ENCODE measurements around the gene TBC1D22B.

The TBC1D22B gene

GRCh38 chr6:37354526-37355384 lies 97.2 kb downstream of the TBC1D22B start:
- peak overlapping the region; percentile 89 for H3K4me3 ChIP-seq (ENCODE audit: low read length)
- peak overlapping the region; percentile 23 for H3K27ac ChIP-seq (ENCODE audit: low read length)
- peaks cover 10% of the 10 kb centered on the region; the same call in 1 of the 2 replicates for H3K27me3 ChIP-seq (ENCODE audit: insufficient read depth, low read length)
- H3K9ac ChIP-seq (ENCODE audit: low read depth, low read length) = peak overlapping the region; percentile 83; the same call in 1 of the 2 replicates
- no peaks in the 10 kb centered on the region for H3K36me3 ChIP-seq (ENCODE audit: insufficient read depth, low read depth, low read length)
- no peaks in the 10 kb centered on the region for H3K9me3 ChIP-seq (ENCODE audit: insufficient read depth, low read depth, low read length)
- H3K4me1 ChIP-seq (ENCODE audit: insufficient read depth, low read length) = peaks cover 7% of the 10 kb centered on the region

- Histone ChIP-seq H3K9me3 (ENCODE audit: insufficient read depth, low read depth, low read length) (no peaks in the 10 kb centered on the region), H3K4me3 (ENCODE audit: low read length) (no peak overlapping the region), H3K27ac (ENCODE audit: low read length) (no peak overlapping the region), H3K4me1 (ENCODE audit: insufficient read depth, low read length) (peaks cover 7% of the 10 kb centered on the region), H3K36me3 (ENCODE audit: insufficient read depth, low read depth, low read length) (peaks cover 24% of the 10 kb centered on the region), H3K27me3 (ENCODE audit: insufficient read depth, low read length) (peaks cover 10% of the 10 kb centered on the region; the same call in 1 of the 2 replicates), H3K9ac (ENCODE audit: low read depth, low read length) (no peak overlapping the region)
These were observed 99.7 kb downstream of the TBC1D22B start for GRCh38 chr6:37357288-37357687.

- no peak overlapping the region for H3K9ac ChIP-seq (ENCODE audit: low read depth, low read length)
- H3K4me3 ChIP-seq (ENCODE audit: low read length) = no peak overlapping the region
- peaks cover 10% of the 10 kb centered on the region; the same call in 1 of the 2 replicates for H3K27me3 ChIP-seq (ENCODE audit: insufficient read depth, low read length)
- peaks cover 29% of the 10 kb centered on the region for H3K36me3 ChIP-seq (ENCODE audit: insufficient read depth, low read depth, low read length)
- H3K9me3 ChIP-seq (ENCODE audit: insufficient read depth, low read depth, low read length) = no peaks in the 10 kb centered on the region
- no peak overlapping the region for H3K27ac ChIP-seq (ENCODE audit: low read length)
- peaks cover 7% of the 10 kb centered on the region for H3K4me1 ChIP-seq (ENCODE audit: insufficient read depth, low read length)
These were observed 100.3 kb downstream of the TBC1D22B start for GRCh38 chr6:37357860-37358259.

- Histone ChIP-seq H3K27me3 (ENCODE audit: insufficient read depth, low read length) (0 out of 2 replicates have a peak, but pooled peaks cover 5% of the 10 kb centered on the region), H3K4me3 (ENCODE audit: low read length) (no peak overlapping the region), H3K36me3 (ENCODE audit: insufficient read depth, low read depth, low read length) (peaks cover 38% of the 10 kb centered on the region), H3K9me3 (ENCODE audit: insufficient read depth, low read depth, low read length) (no peaks in the 10 kb centered on the region), H3K27ac (ENCODE audit: low read length) (no peak overlapping the region), H3K9ac (ENCODE audit: low read depth, low read length) (no peak overlapping the region), H3K4me1 (ENCODE audit: insufficient read depth, low read length) (peaks cover 7% of the 10 kb centered on the region)
These were observed 101.5 kb downstream of the TBC1D22B start for GRCh38 chr6:37359039-37359438.

- Histone ChIP-seq H3K4me1 (ENCODE audit: insufficient read depth, low read length) (no peaks in the 10 kb centered on the region; the same call in 1 of the 2 replicates), H3K4me3 (ENCODE audit: low read length) (no peak overlapping the region), H3K9ac (ENCODE audit: low read depth, low read length) (no peak overlapping the region), H3K27me3 (ENCODE audit: insufficient read depth, low read length) (no peaks in the 10 kb centered on the region), H3K36me3 (ENCODE audit: insufficient read depth, low read depth, low read length) (peaks cover 51% of the 10 kb centered on the region), H3K9me3 (ENCODE audit: insufficient read depth, low read depth, low read length) (no peaks in the 10 kb centered on the region), H3K27ac (ENCODE audit: low read length) (no peak overlapping the region)
These were observed 104.7 kb downstream of the TBC1D22B start for GRCh38 chr6:37362101-37362828.

- H3K4me3 ChIP-seq (ENCODE audit: low read length) = no peak overlapping the region
- no peaks in the 10 kb centered on the region for H3K27me3 ChIP-seq (ENCODE audit: insufficient read depth, low read length)
- no peak overlapping the region for H3K9ac ChIP-seq (ENCODE audit: low read depth, low read length)
- no peaks in the 10 kb centered on the region; the same call in 1 of the 2 replicates for H3K4me1 ChIP-seq (ENCODE audit: insufficient read depth, low read length)
- peaks cover 75% of the 10 kb centered on the region for H3K36me3 ChIP-seq (ENCODE audit: insufficient read depth, low read depth, low read length)
- H3K9me3 ChIP-seq (ENCODE audit: insufficient read depth, low read depth, low read length) = no peaks in the 10 kb centered on the region
- no peak overlapping the region for H3K27ac ChIP-seq (ENCODE audit: low read length)
These were observed 108.2 kb downstream of the TBC1D22B start for GRCh38 chr6:37365791-37366190.

- no peak overlapping the region for H3K9ac ChIP-seq (ENCODE audit: low read depth, low read length)
- no peak overlapping the region for H3K4me3 ChIP-seq (ENCODE audit: low read length)
- peaks cover 75% of the 10 kb centered on the region for H3K36me3 ChIP-seq (ENCODE audit: insufficient read depth, low read depth, low read length)
- H3K9me3 ChIP-seq (ENCODE audit: insufficient read depth, low read depth, low read length) = no peaks in the 10 kb centered on the region
- no peaks in the 10 kb centered on the region; the same call in 1 of the 2 replicates for H3K4me1 ChIP-seq (ENCODE audit: insufficient read depth, low read length)
- H3K27me3 ChIP-seq (ENCODE audit: insufficient read depth, low read length) = no peaks in the 10 kb centered on the region
- H3K27ac ChIP-seq (ENCODE audit: low read length) = no peak overlapping the region
These were observed 109.3 kb downstream of the TBC1D22B start for GRCh38 chr6:37366910-37367309.

- Histone ChIP-seq H3K27ac (ENCODE audit: low read length) (no peak overlapping the region), H3K9ac (ENCODE audit: low read depth, low read length) (no peak overlapping the region), H3K4me3 (ENCODE audit: low read length) (no peak overlapping the region), H3K36me3 (ENCODE audit: insufficient read depth, low read depth, low read length) (peaks cover 67% of the 10 kb centered on the region), H3K4me1 (ENCODE audit: insufficient read depth, low read length) (no peaks in the 10 kb centered on the region), H3K9me3 (ENCODE audit: insufficient read depth, low read depth, low read length) (no peaks in the 10 kb centered on the region), H3K27me3 (ENCODE audit: insufficient read depth, low read length) (no peaks in the 10 kb centered on the region)
These were observed 111.4 kb downstream of the TBC1D22B start for GRCh38 chr6:37368961-37369320.

GRCh38 chr6:37369321-37370201 lies 112.0 kb downstream of the TBC1D22B start:
- no peaks in the 10 kb centered on the region for H3K9me3 ChIP-seq (ENCODE audit: insufficient read depth, low read depth, low read length)
- H3K4me1 ChIP-seq (ENCODE audit: insufficient read depth, low read length) = no peaks in the 10 kb centered on the region
- peaks cover 69% of the 10 kb centered on the region for H3K36me3 ChIP-seq (ENCODE audit: insufficient read depth, low read depth, low read length)
- H3K4me3 ChIP-seq (ENCODE audit: low read length) = no peak overlapping the region
- no peaks in the 10 kb centered on the region for H3K27me3 ChIP-seq (ENCODE audit: insufficient read depth, low read length)
- no peak overlapping the region for H3K9ac ChIP-seq (ENCODE audit: low read depth, low read length)
- H3K27ac ChIP-seq (ENCODE audit: low read length) = no peak overlapping the region

- no peak overlapping the region for H3K9ac ChIP-seq (ENCODE audit: low read depth, low read length)
- H3K27ac ChIP-seq (ENCODE audit: low read length) = no peak overlapping the region
- no peaks in the 10 kb centered on the region for H3K4me1 ChIP-seq (ENCODE audit: insufficient read depth, low read length)
- no peak overlapping the region for H3K4me3 ChIP-seq (ENCODE audit: low read length)
- no peaks in the 10 kb centered on the region for H3K27me3 ChIP-seq (ENCODE audit: insufficient read depth, low read length)
- no peaks in the 10 kb centered on the region for H3K9me3 ChIP-seq (ENCODE audit: insufficient read depth, low read depth, low read length)
- H3K36me3 ChIP-seq (ENCODE audit: insufficient read depth, low read depth, low read length) = peaks cover 75% of the 10 kb centered on the region
These were observed 113.8 kb downstream of the TBC1D22B start for GRCh38 chr6:37371154-37372083.
